HG03354 (cell line): ENCODE measurements around the gene SLC16A8.

Experiments
- ATAC-seq: cut with Tn5 transposase; IDR thresholded peaks from one replicate; pipeline ENCODE4 v1.9.1; 2021; ENCODE audit warnings: mild to moderate bottlenecking; ENCODE audit not compliant: unreplicated experiment, poor library complexity, severe bottlenecking

SLC16A8 gene

DNA sequence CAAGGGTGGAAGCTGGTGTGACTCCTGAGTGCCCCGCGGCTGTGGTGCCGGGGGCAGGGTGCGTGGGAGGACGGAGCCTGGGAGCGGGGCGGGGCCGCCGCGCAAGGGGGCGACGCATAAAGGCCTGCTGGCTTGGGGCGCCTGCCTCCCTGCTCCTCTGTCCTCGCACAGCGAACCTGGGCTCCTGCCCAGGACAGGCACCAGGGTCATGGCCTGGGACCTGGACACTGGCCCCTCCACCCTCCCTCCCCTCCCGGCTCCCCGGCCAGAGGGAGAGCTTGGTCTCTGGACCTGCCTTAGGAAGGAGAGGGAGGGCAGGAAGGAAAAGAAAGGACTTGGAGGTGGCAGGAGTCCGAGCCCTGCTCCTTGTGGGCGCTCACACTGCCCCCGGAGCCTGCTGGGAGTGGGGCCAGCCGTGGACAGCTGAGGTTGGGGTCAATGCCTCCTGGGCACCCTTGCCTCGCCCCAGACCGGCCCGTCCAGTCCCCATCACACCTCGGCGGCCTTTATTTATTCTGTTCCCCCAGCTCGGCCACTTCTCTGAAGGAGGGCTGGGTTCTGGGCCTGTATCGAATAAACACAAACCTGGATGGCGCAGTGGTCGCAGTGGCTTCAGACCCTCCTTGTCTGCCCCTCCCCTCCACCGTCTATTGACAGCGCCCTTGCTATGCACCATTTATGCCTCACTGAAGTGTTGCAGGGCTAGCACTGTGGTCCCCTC, 8.7 kb downstream of the SLC16A8 start:
- no peak for ATAC-seq

GRCh38 chr22:38074181-38075104, 9.5 kb downstream of the SLC16A8 start:
- ATAC-seq = no peak

GRCh38 chr22:38073150-38074130, 10.5 kb downstream of the SLC16A8 start:
- ATAC-seq = no peak

GRCh38 chr22:38072322-38073149, 11.4 kb downstream of the SLC16A8 start:
- no peak for ATAC-seq

GRCh38 chr22:38071421-38072321, 12.3 kb downstream of the SLC16A8 start:
- no peak for ATAC-seq

DNA sequence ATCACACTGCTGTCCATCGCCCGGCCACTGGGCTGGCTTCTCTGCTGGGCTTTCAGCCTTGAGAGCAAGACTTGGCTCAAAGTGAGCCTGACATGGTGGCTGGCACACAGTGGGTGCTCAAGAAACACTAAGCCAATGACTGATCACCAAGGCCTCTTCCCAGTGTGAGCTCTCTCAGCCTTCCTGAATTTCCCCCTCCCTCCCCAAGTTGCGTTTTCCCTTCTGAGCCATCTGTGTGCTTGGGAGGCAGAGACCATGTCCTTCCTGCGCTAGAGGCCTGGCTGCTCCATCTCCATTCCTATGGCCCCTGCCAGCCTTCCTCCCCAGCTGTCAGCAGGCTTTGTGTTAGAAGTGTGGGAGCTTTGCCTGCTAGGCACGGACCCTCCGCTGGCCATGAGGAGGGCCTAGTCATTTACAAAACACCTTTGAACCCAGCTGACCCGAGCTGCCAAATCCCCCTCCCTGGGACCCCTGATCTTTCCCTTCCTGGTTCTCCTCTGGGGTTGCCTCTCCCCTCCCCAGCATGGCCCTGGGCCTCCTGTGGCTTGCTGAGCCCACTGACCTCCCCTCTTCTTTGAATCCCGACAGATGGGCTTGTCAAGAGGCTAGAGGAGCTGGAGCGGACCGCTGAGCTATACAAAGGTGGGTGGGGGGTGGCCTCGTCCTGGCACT, 13.6 kb downstream of the SLC16A8 start:
- no peak for ATAC-seq

DNA sequence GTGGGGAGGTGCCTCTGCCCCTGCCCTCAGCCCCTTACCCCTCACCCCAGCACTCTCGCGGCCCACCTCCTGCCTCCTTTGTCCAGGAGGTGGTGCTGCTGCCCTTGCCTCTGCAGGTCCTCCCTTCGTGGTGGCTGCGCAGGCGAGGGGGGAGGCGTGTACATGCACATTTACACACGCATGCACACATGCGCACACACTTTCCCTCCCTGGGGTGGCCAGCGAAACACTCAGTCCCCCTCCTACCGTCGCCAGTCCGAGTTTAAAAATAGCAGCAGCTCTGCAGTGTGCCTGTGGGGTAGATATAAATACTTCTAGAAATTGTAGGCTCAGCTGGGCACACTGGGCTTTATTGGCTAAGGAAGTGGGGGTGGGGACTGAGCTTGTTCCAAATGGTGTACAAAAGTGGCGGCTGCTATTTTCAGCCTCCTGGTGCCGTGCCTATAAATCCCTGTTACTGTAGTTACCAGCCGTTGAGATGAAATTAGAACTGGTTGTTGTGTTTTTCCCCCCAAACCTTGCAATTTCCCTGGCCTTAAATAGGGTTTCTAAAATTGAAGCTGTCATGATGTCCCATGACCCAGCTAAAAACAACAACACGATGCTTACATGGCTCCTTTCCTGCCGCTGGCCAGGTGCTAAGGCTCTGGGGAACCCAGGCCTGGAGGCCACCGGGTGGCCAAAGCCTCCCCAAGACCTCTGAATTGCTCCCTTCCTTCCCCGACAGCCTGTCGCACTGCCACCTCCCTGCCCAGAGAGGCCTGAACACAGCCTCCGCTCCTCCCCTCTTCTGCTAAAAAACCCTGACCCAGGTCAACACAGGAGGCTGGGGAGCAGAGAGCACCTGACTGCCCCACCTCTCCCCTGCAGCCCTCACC, 14.4 kb downstream of the SLC16A8 start:
- ATAC-seq = no peak

- no peak for ATAC-seq
These were observed 15.2 kb downstream of the SLC16A8 start for GRCh38 chr22:38068641-38069371.

DNA sequence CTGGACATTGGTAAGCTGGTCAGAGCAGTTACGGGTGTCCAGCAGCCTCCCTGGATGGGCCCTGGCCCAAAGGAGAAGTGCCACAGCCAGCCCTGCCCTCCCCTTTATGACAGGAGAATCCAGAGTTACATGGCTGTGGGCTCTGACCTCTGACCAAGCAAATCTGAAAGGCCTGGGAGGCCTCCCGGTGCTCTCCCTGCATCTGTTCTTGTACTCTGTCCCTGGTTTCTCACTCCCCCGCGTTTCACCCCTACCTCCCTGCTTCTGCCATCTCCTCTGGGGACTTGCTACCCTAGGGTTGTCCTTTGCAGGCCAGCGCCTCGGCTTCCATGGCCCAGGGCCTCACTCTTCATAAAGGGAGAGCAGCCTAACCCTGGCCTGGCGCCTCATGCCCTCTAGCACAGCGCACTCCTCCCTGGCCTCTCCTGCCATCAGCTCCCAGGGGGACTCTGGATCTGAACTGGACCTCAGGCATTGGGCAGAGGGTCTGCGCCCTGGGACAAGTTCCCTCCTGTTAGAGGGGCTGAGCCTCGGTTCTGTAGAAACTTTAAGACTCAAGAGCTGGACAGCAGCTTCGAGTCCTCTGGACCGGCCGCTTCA, 16.1 kb downstream of the SLC16A8 start:
- ATAC-seq = no peak

- ATAC-seq = no peak
These were observed 17.0 kb downstream of the SLC16A8 start for GRCh38 chr22:38067028-38067415.

- no peak for ATAC-seq
These were observed 17.5 kb downstream of the SLC16A8 start for GRCh38 chr22:38066381-38067027.

GRCh38 chr22:38065539-38065938, 18.4 kb downstream of the SLC16A8 start:
- ATAC-seq = no peak

GRCh38 chr22:38062791-38063190, 21.2 kb downstream of the SLC16A8 start:
- no peak for ATAC-seq

DNA sequence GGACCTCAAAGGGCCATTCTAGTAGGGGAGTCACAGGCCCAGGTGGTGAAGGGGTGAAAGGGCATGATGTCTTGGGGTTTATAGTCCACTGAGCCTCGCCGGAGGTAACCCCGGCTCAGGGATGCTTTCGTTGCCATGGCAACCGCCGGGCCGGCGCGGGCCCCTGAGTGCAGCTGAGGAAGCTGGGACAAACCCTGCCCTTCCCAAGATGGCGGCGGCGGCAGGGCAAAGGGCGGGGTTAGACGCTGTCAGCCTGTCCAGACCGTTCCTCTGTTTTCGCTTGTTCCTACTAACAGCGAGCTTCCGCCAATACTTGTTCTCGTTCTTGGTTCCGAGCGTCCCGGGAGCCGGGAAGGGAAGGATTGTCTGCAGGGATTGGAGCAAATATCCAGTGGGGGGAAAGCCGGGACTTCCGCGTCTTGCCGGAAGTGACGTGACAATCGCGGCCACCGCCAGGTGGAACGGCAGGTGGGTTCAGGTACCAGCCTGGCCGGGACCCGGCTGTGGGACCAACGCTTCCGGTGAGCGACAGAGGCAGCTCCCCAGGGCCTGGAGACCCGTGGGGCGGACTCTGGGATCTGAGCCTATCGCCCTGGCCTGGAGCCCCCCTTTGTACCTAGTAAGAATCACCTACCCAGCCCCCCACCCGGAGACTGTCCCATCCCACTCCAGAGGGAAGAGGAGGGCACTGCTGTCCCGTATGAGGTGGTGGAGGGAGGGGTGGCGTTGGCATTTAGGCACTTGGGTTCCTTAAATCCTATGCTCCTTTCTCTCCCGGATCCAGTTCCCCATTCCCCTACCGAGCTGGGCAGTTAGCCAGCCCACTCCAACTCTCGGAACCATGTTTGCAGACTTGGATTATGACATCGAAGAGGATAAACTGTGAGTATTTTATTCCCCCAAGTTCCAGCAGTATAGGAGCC, 26.8 kb downstream of the SLC16A8 start, which contains the start of gene PICK1:
Gene PICK1 (plus strand): TSS at position 436 of the 923 bp plus-strand sequence. CDS start 406 bp downstream, at position 842.
- ATAC-seq = no peak
